Right lobe of liver (tissue), 6 donors: ENCODE results near the gene UBE2E2. TPM values are rescaled to one million over a fixed set of nuclear protein-coding genes. Genes with fewer than 3 reads are reported as not detected.

ENCODE experiments used
- ATAC-seq, 4 donors: fragments of 200-7000 bp; cut with Tn5 transposase; one replicate each; pipeline ENCODE4 v1.9.1; 2020; ENCODE audit warnings: mild to moderate bottlenecking in 4 of 4, moderate library complexity in 4 of 4
- DNase-seq, 3 donors: peaks; one replicate each; pipeline ENCODE4 v3.0.0-alpha.2; 2020
- H3K27ac ChIP-seq, 3 donors: fragments of 200-600 bp; one replicate each; pipeline ENCODE4 v1.8.0; 2022
- H3K27me3 ChIP-seq, 2 donors: fragments of 200-600 bp; one replicate each; pipeline ENCODE4 v1.8.0; 2022
- H3K36me3 ChIP-seq, 4 donors: fragments of 200-600 bp; sonication (generic) in 1 of 4; one replicate each; pipeline versions ENCODE4 v1.5.1 to v1.8.0; 2017 to 2022; ENCODE audit warnings: control low read depth in 1 of 4
- H3K4me1 ChIP-seq, 4 donors: fragments of 200-600 bp; sonication (generic) in 1 of 4; one replicate each; pipeline versions ENCODE4 v1.5.1 to v1.8.0; 2017 to 2022; ENCODE audit warnings: control low read depth in 1 of 4
- H3K4me3 ChIP-seq, 3 donors: fragments of 200-600 bp; one replicate each; pipeline ENCODE4 v1.8.0; 2022
- H3K9me3 ChIP-seq, 4 donors: fragments of 200-600 bp; sonication (generic) in 1 of 4; one replicate each; pipeline versions ENCODE4 v1.5.1 to v1.8.0; 2017 to 2022; ENCODE audit warnings: control low read depth in 1 of 4
- CTCF ChIP-seq, 4 donors: fragments of 200-600 bp in 3 of 4; fragments of 450-650 bp in 1 of 4; IDR thresholded peaks; one replicate each; pipeline versions ENCODE4 v1.5.1 to v1.8.0; 2016 to 2022; ENCODE audit warnings: antibody characterized with exemption in 4 of 4, mild to moderate bottlenecking in 2 of 4
- POLR2A ChIP-seq: fragments of 450-650 bp; IDR thresholded peaks from one replicate; pipeline ENCODE4 v1.6.1; 2017; ENCODE audit warnings: antibody characterized with exemption, mild to moderate bottlenecking
- WGBS: methylation state at CpG from one replicate; pipeline ENCODE4 v1.1.6; 2018; ENCODE audit warnings: low coverage, low lambda C conversion rate; ENCODE audit not compliant: insufficient coverage; ENCODE audit errors: missing lambda C conversion rate; 5-methylcytosine and 5-hydroxymethylcytosine counted together
- intact Hi-C, 2 donors: fragments of 100-400 bp; cut with DNase I; formaldehyde crosslinking; loops; one replicate each; pipeline versions ENCODE4 v1.11.2 to v1.14.1; 2022
- total RNA-seq, 6 experiments: library from RNA; depleted of rRNA in 2 of 6; stranded (reverse); fragments of >200 nt in 2 of 6; fragmentation: NEBNext Ultra II Directional in 3 of 6; extraction: Animal tissue kit (Norgen Biotek cat#: 25700) in 3 of 6; gene quantifications; one replicate each; pipeline versions ENCODE4 v1.1.0 to v1.2.4, GENCODE V29; 2016 to 2023
- donor health status: DM: no; HTN: yes; CAD: no.
- donor health status: DM: no; HTN: no; CAD: no.
- donor health status: DM: no; HTN: no; CAD: no.
- donor health status: DM: no; HTN: yes; CAD: no.
- donor health status: DM: no; HTN: yes; CAD: no.

Gene UBE2E2
- total RNA-seq, 6 experiments from 2014 or later = 17.2 to 29.1 (median 18.1) TPM

GRCh38 chr3:23206366-23206765 is 3.2 kb downstream of the UBE2E2 start:
- WGBS = 79% methylated on average over 3 of the region's 3 CpGs
- intact Hi-C loops = no loop called here
- DNase-seq (no peak), ATAC-seq (no peak)
- no peak overlapping the region for H3K4me3 ChIP-seq
- no peaks in the 10 kb centered on the region for H3K27me3 ChIP-seq
- H3K36me3 ChIP-seq = no peaks in the 10 kb centered on the region
- TF ChIP-seq CTCF (IDR thresholded peaks at IDR 0.05) (no peak), POLR2A (no peak)
- H3K27ac ChIP-seq = no peak overlapping the region
- no peaks in the 10 kb centered on the region for H3K9me3 ChIP-seq
- peaks cover 0 to 19% (median 3%) of the 10 kb centered on the region in 4 donors for H3K4me1 ChIP-seq

GRCh38 chr3:23209103-23209502 is 6.0 kb downstream of the UBE2E2 start:
- Histone ChIP-seq H3K27me3 (no peaks in the 10 kb centered on the region), H3K36me3 (no peaks in the 10 kb centered on the region), H3K27ac (no peak overlapping the region), H3K4me3 (no peak overlapping the region), H3K9me3 (no peaks in the 10 kb centered on the region), H3K4me1 (peaks cover 0 to 19% (median 3%) of the 10 kb centered on the region in 4 donors)
- TF ChIP-seq CTCF (IDR thresholded peaks at IDR 0.05) = no peak
- TF ChIP-seq POLR2A = no peak
- intact Hi-C loops = no loop called here
- DNase-seq (no peak), ATAC-seq (no peak)
- 0% methylated on average over 1 of the region's 1 CpG for WGBS

GRCh38 chr3:23209747-23210487 is 6.8 kb downstream of the UBE2E2 start:
- H3K27ac ChIP-seq = no peak overlapping the region
- no peak overlapping the region for H3K4me3 ChIP-seq
- H3K4me1 ChIP-seq = peaks cover 0 to 12% (median 1%) of the 10 kb centered on the region in 4 donors
- ATAC-seq (peak in 3 of 4 donors; percentile 38 to 60 (median 40)), DNase-seq (no peak)
- WGBS = 57% methylated on average over 4 of the region's 4 CpGs
- intact Hi-C loops = no loop called here
- no peaks in the 10 kb centered on the region for H3K27me3 ChIP-seq
- no peaks in the 10 kb centered on the region for H3K36me3 ChIP-seq
- TF ChIP-seq CTCF (IDR thresholded peaks at IDR 0.05) = no peak
- no peak for TF ChIP-seq POLR2A
- H3K9me3 ChIP-seq = no peaks in the 10 kb centered on the region

- TF ChIP-seq POLR2A (no peak), CTCF (IDR thresholded peaks at IDR 0.05) (no peak)
- Histone ChIP-seq H3K4me1 (peaks cover 0 to 9% (median 2%) of the 10 kb centered on the region in 4 donors), H3K9me3 (no peaks in the 10 kb centered on the region), H3K36me3 (no peaks in the 10 kb centered on the region), H3K4me3 (no peak overlapping the region), H3K27me3 (no peaks in the 10 kb centered on the region), H3K27ac (no peak overlapping the region)
- ATAC-seq (no peak), DNase-seq (no peak)
- 40% methylated on average over 2 of the region's 2 CpGs for WGBS
- intact Hi-C loops = no loop called here
Measured at GRCh38 chr3:23213813-23214212, 10.7 kb downstream of the UBE2E2 start.
